OCI-LY7 (cell line): ENCODE measurements around the gene CLCN6. TPM values are rescaled to one million over a fixed set of nuclear protein-coding genes. Genes with fewer than 3 reads are reported as not detected.

ENCODE experiments used
- BruUV-seq: library from RNA; stranded (reverse); fragments of 400-500 nt; replicated peaks from 2 replicates; lab custom pipeline; 2021; lab: Mats Ljungman, UMichigan
- CTCF ChIA-PET: fragments of 300-600 bp; sonication (Branson Sonifier 250); formaldehyde crosslinking; loops from one replicate; lab custom pipeline; 2022; ENCODE audit warnings: antibody characterized with exemption; ENCODE audit not compliant: unreplicated experiment; lab: Charles Lee
- POLR2A ChIA-PET: fragments of 300-600 bp; sonication (Branson Sonifier 250); formaldehyde crosslinking; loops from one replicate; lab custom pipeline; 2022; ENCODE audit warnings: antibody characterized with exemption; lab: Charles Lee
- DNase-seq: peaks from one replicate; pipeline ENCODE4 v3.0.0-alpha.2; 2015; ENCODE audit warnings: low spot score
- H2AFZ ChIP-seq: fragments of 200-600 bp; sonication (generic), shearing (Covaris generic); 2 replicates; pipeline ENCODE4 v1.6.1; 2014; ENCODE audit warnings: mild to moderate bottlenecking, antibody characterized with exemption, low read length, moderate library complexity
- H3K27ac ChIP-seq: fragments of 200-600 bp; sonication (generic); 2 replicates; pipeline ENCODE4 v1.5.1; 2014; ENCODE audit warnings: mixed run types, low read depth, mild to moderate bottlenecking, moderate library complexity, low read length, inconsistent platforms; ENCODE audit not compliant: poor library complexity, severe bottlenecking
- H3K36me3 ChIP-seq: fragments of 200-600 bp; sonication (generic); 2 replicates; pipeline ENCODE4 v1.6.1; 2014; ENCODE audit warnings: mild to moderate bottlenecking, antibody characterized with exemption, low read length, moderate library complexity, mixed read lengths; ENCODE audit not compliant: insufficient read depth
- H3K4me1 ChIP-seq: fragments of 200-600 bp; sonication (generic); 2 replicates; pipeline ENCODE4 v1.5.1; 2014; ENCODE audit warnings: mild to moderate bottlenecking, low read length; ENCODE audit not compliant: insufficient read depth, poor library complexity, severe bottlenecking
- H3K4me2 ChIP-seq: fragments of 200-600 bp; sonication (generic); 2 replicates; pipeline ENCODE4 v1.6.1; 2014; ENCODE audit warnings: mild to moderate bottlenecking, low read length
- H3K4me3 ChIP-seq: fragments of 200-600 bp; sonication (generic); 2 replicates; pipeline ENCODE4 v1.5.1; 2014; ENCODE audit warnings: mild to moderate bottlenecking, low read depth, low read length; ENCODE audit not compliant: poor library complexity, severe bottlenecking
- H3K79me2 ChIP-seq: fragments of 200-600 bp; sonication (generic); 2 replicates; pipeline ENCODE4 v1.6.1; 2016; ENCODE audit warnings: low read depth, mild to moderate bottlenecking, low read length, moderate library complexity, mixed read lengths; ENCODE audit not compliant: insufficient read depth
- H3K9me2 ChIP-seq: fragments of 200-600 bp; sonication (generic); 2 replicates; pipeline ENCODE4 v1.6.1; 2016; ENCODE audit warnings: mild to moderate bottlenecking, low read length, mixed read lengths; ENCODE audit not compliant: insufficient read depth
- H3K9me3 ChIP-seq: fragments of 200-600 bp; sonication (generic); 2 replicates; pipeline ENCODE4 v1.6.1; 2014; ENCODE audit warnings: mild to moderate bottlenecking, mixed run types, low read length, mixed read lengths
- H4K20me1 ChIP-seq: fragments of 200-600 bp; sonication (generic); 2 replicates; pipeline ENCODE4 v1.6.1; 2014; ENCODE audit warnings: mild to moderate bottlenecking, antibody characterized with exemption, low read length, moderate library complexity, mixed read lengths; ENCODE audit not compliant: insufficient read depth
- CTCF ChIP-seq: fragments of 200-600 bp; sonication (generic); conservative IDR thresholded peaks from 2 replicates; pipeline ENCODE4 v1.5.1; 2014; ENCODE audit warnings: mild to moderate bottlenecking, antibody characterized with exemption, low read length, moderate library complexity, mixed read lengths
- EZH2phosphoT487 ChIP-seq: fragments of 200-600 bp; sonication (generic); IDR thresholded peaks from 2 replicates; pipeline ENCODE4 v1.6.1; 2018; ENCODE audit warnings: low read depth, borderline replicate concordance, mild to moderate bottlenecking, mixed run types, antibody characterized with exemption, low read length, moderate library complexity, mixed read lengths
- intact Hi-C: fragments of 100-400 bp; cut with micrococcal nuclease; formaldehyde crosslinking; loops from one replicate; pipeline ENCODE4 v1.10.0; 2022; ENCODE audit not compliant: unreplicated experiment
- total RNA-seq, 2 experiments: library from RNA; depleted of rRNA in 1 of 2; stranded (reverse); fragments of >200 nt in 1 of 2; shearing (Covaris generic) in 1 of 2; gene quantifications; 2 replicates each; pipeline ENCODE4 v1.2.3, GENCODE V29; 2014 to 2022

Gene CLCN6
- total RNA-seq, 2 experiments from 2014 or later = 19.7 to 65.8 TPM

- Histone ChIP-seq H3K4me3 (no peak overlapping the region), H2AFZ (no peak overlapping the region), H3K9me3 (no peaks in the 10 kb centered on the region), H3K27ac (no peak overlapping the region), H3K4me1 (peaks cover 24% of the 10 kb centered on the region), H3K36me3 (peaks cover 91% of the 10 kb centered on the region), H3K79me2 (no peaks in the 10 kb centered on the region), H4K20me1 (no peaks in the 10 kb centered on the region), H3K9me2 (no peaks in the 10 kb centered on the region), H3K4me2 (no peak overlapping the region)
- POLR2A ChIA-PET = interaction anchor here (0.7 to 1.7 kb wide), 2 partner anchors 69 to 71 kb away, joined by 4 read pairs; no protein-coding TSS in a partner anchor
- DNase-seq = peak; percentile 71
- no peak for TF ChIP-seq EZH2phosphoT487
- peak; percentile 99 for TF ChIP-seq CTCF
- intact Hi-C loops = loop anchor here (1.0 kb wide), 3 partner anchors 56 to 129 kb away; no protein-coding TSS in a partner anchor
- no TSS peak for BruUV-seq
- CTCF ChIA-PET = interaction anchor here (0.7 to 1.2 kb wide), 2 partner anchors 9 to 53 kb away, joined by 3 to 6 read pairs; partner anchors contain the start of gene NPPA
Observed at GRCh38 chr1:11838349-11839272, 32.6 kb downstream of the CLCN6 start.

GRCh38 chr1:11839727-11840705 lies 34.0 kb downstream of the CLCN6 start:
- H3K4me2 ChIP-seq = no peak overlapping the region
- intact Hi-C loops = no loop called here
- POLR2A ChIA-PET = interaction anchor here (1.0 to 2.0 kb wide), 3 partner anchors 68 to 127 kb away, joined by 3 to 5 read pairs (median 4); no protein-coding TSS in a partner anchor
- H3K4me3 ChIP-seq = no peak overlapping the region
- no TSS peak for BruUV-seq
- no peak for DNase-seq
- CTCF ChIA-PET = interaction anchor here (0.9 kb wide), 1 partner anchor 127 kb away, joined by 3 read pairs; no protein-coding TSS in a partner anchor
- H3K9me3 ChIP-seq = no peaks in the 10 kb centered on the region
- H3K4me1 ChIP-seq = peaks cover 24% of the 10 kb centered on the region
- H3K27ac ChIP-seq = no peak overlapping the region
- H4K20me1 ChIP-seq = no peaks in the 10 kb centered on the region
- peaks cover 91% of the 10 kb centered on the region for H3K36me3 ChIP-seq
- TF ChIP-seq EZH2phosphoT487 (no peak), CTCF (no peak)
- no peak overlapping the region for H2AFZ ChIP-seq
- H3K9me2 ChIP-seq = no peaks in the 10 kb centered on the region
- H3K79me2 ChIP-seq = no peaks in the 10 kb centered on the region
